Stimulated activated memory B cell treated with anti-CD40 and anti-IgM and Interleukin-4, amounts not matched to agents 10 μg/mL and 1 μg/mL and 100 μg/mL, for 72 hours (primary cell): ENCODE measurements around the gene MGLL.
"Not testable (repeated sequence)": the region's sequence is repeated elsewhere in the genome, so short reads cannot be mapped to it uniquely, and the experiment has no call there.

Source experiments
- ATAC-seq: fragments of 150-1000 bp; cut with Tn5 transposase; 2 replicates; pipeline ENCODE4 v1.10.0; 2021
- H3K27ac Mint-ChIP-seq: one replicate; pipeline ENCODE4 v1.8.0; 2022; ENCODE audit warnings: mild to moderate bottlenecking, mixed read lengths
- H3K27me3 Mint-ChIP-seq: one replicate; pipeline ENCODE4 v1.8.0; 2022; ENCODE audit warnings: mixed read lengths
- H3K36me3 Mint-ChIP-seq: one replicate; pipeline ENCODE4 v1.8.0; 2022; ENCODE audit warnings: mixed read lengths
- H3K4me1 Mint-ChIP-seq: one replicate; pipeline ENCODE4 v1.8.0; 2022; ENCODE audit warnings: mixed read lengths
- H3K4me3 Mint-ChIP-seq: one replicate; pipeline ENCODE4 v1.8.0; 2022; ENCODE audit warnings: mild to moderate bottlenecking, moderate library complexity, mixed read lengths
- H3K9me3 Mint-ChIP-seq: one replicate; pipeline ENCODE4 v1.8.0; 2022; ENCODE audit warnings: mixed read lengths

MGLL gene

GRCh38 chr3:127711896-127712295 lies 110.4 kb downstream of the MGLL start:
- peaks cover 64% of the 10 kb centered on the region for H3K36me3 Mint-ChIP-seq
- no peak overlapping the region for H3K27ac Mint-ChIP-seq
- no peaks in the 10 kb centered on the region for H3K4me1 Mint-ChIP-seq
- no peak overlapping the region for H3K4me3 Mint-ChIP-seq
- no peaks in the 10 kb centered on the region for H3K9me3 Mint-ChIP-seq
- no peak for ATAC-seq
- no peaks in the 10 kb centered on the region for H3K27me3 Mint-ChIP-seq

- Mint-ChIP-seq H3K27me3 (no peaks in the 10 kb centered on the region), H3K9me3 (no peaks in the 10 kb centered on the region), H3K36me3 (peaks cover 65% of the 10 kb centered on the region), H3K4me3 (no peak overlapping the region), H3K27ac (no peak overlapping the region), H3K4me1 (no peaks in the 10 kb centered on the region)
- no peak for ATAC-seq
Observed at GRCh38 chr3:127711021-127711695, 111.2 kb downstream of the MGLL start.

- H3K27ac Mint-ChIP-seq: no peak overlapping the region
- no peak overlapping the region for H3K4me3 Mint-ChIP-seq
- no peak for ATAC-seq
- no peaks in the 10 kb centered on the region for H3K4me1 Mint-ChIP-seq
- no peaks in the 10 kb centered on the region for H3K9me3 Mint-ChIP-seq
- no peaks in the 10 kb centered on the region for H3K27me3 Mint-ChIP-seq
- peaks cover 68% of the 10 kb centered on the region for H3K36me3 Mint-ChIP-seq
Observed at GRCh38 chr3:127710155-127710941, 112.0 kb downstream of the MGLL start.

GRCh38 chr3:127709320-127710060 lies 112.8 kb downstream of the MGLL start:
- Mint-ChIP-seq H3K4me3 (no peak overlapping the region), H3K4me1 (peaks cover 3% of the 10 kb centered on the region), H3K27me3 (no peaks in the 10 kb centered on the region), H3K9me3 (peaks cover 3% of the 10 kb centered on the region), H3K27ac (no peak overlapping the region), H3K36me3 (peaks cover 69% of the 10 kb centered on the region)
- no peak for ATAC-seq

GRCh38 chr3:127708837-127709236 lies 113.5 kb downstream of the MGLL start:
- H3K9me3 Mint-ChIP-seq: peaks cover 3% of the 10 kb centered on the region
- no peaks in the 10 kb centered on the region for H3K27me3 Mint-ChIP-seq
- no peak for ATAC-seq
- peaks cover 6% of the 10 kb centered on the region for H3K4me1 Mint-ChIP-seq
- no peak overlapping the region for H3K27ac Mint-ChIP-seq
- no peak overlapping the region for H3K4me3 Mint-ChIP-seq
- H3K36me3 Mint-ChIP-seq: peaks cover 70% of the 10 kb centered on the region

- Mint-ChIP-seq H3K27ac (no peak overlapping the region), H3K4me3 (no peak overlapping the region), H3K36me3 (peaks cover 70% of the 10 kb centered on the region), H3K27me3 (no peaks in the 10 kb centered on the region), H3K4me1 (peaks cover 6% of the 10 kb centered on the region), H3K9me3 (peaks cover 8% of the 10 kb centered on the region)
- no peak for ATAC-seq
Observed at GRCh38 chr3:127707851-127708411, 114.4 kb downstream of the MGLL start.

GRCh38 chr3:127706785-127707351 lies 115.4 kb downstream of the MGLL start:
- H3K4me1 Mint-ChIP-seq: peaks cover 6% of the 10 kb centered on the region
- peak; percentile 48 for ATAC-seq
- H3K9me3 Mint-ChIP-seq: peaks cover 8% of the 10 kb centered on the region
- H3K27ac Mint-ChIP-seq: no peak overlapping the region
- peaks cover 65% of the 10 kb centered on the region for H3K36me3 Mint-ChIP-seq
- no peak overlapping the region for H3K4me3 Mint-ChIP-seq
- no peaks in the 10 kb centered on the region for H3K27me3 Mint-ChIP-seq

GRCh38 chr3:127706312-127706711 lies 116.0 kb downstream of the MGLL start:
- Mint-ChIP-seq H3K36me3 (peaks cover 71% of the 10 kb centered on the region), H3K4me3 (no peak overlapping the region), H3K4me1 (peaks cover 6% of the 10 kb centered on the region), H3K9me3 (peaks cover 8% of the 10 kb centered on the region), H3K27ac (no peak overlapping the region), H3K27me3 (no peaks in the 10 kb centered on the region)
- peak; percentile 16 for ATAC-seq

- H3K27me3 Mint-ChIP-seq, H3K9me3 Mint-ChIP-seq, ATAC-seq, H3K4me1 Mint-ChIP-seq, H3K4me3 Mint-ChIP-seq, H3K27ac Mint-ChIP-seq: not testable (repeated sequence)
- H3K36me3 Mint-ChIP-seq: peaks cover 74% of the 10 kb centered on the region
Observed at GRCh38 chr3:127704840-127705239, 117.5 kb downstream of the MGLL start.

GRCh38 chr3:127702151-127702578 lies 120.2 kb downstream of the MGLL start:
- Mint-ChIP-seq H3K9me3 (peaks cover 8% of the 10 kb centered on the region), H3K4me3 (no peak overlapping the region), H3K27me3 (no peaks in the 10 kb centered on the region), H3K36me3 (peaks cover 74% of the 10 kb centered on the region), H3K4me1 (peaks cover 17% of the 10 kb centered on the region), H3K27ac (no peak overlapping the region)
- ATAC-seq: no peak

- no peak for ATAC-seq
- Mint-ChIP-seq H3K9me3 (peaks cover 8% of the 10 kb centered on the region), H3K4me3 (no peak overlapping the region), H3K36me3 (peaks cover 69% of the 10 kb centered on the region), H3K27me3 (no peaks in the 10 kb centered on the region), H3K27ac (no peak overlapping the region), H3K4me1 (peaks cover 24% of the 10 kb centered on the region)
Observed at GRCh38 chr3:127701280-127701911, 120.9 kb downstream of the MGLL start.

GRCh38 chr3:127700406-127700805 lies 121.9 kb downstream of the MGLL start:
- ATAC-seq: no peak
- H3K27me3 Mint-ChIP-seq: no peaks in the 10 kb centered on the region
- H3K36me3 Mint-ChIP-seq: peaks cover 59% of the 10 kb centered on the region
- peaks cover 30% of the 10 kb centered on the region for H3K4me1 Mint-ChIP-seq
- no peak overlapping the region for H3K27ac Mint-ChIP-seq
- H3K4me3 Mint-ChIP-seq: no peak overlapping the region
- H3K9me3 Mint-ChIP-seq: peaks cover 8% of the 10 kb centered on the region

- Mint-ChIP-seq H3K27ac (no peak overlapping the region), H3K4me1 (peaks cover 31% of the 10 kb centered on the region), H3K36me3 (peaks cover 55% of the 10 kb centered on the region), H3K9me3 (peaks cover 5% of the 10 kb centered on the region), H3K27me3 (no peaks in the 10 kb centered on the region), H3K4me3 (no peak overlapping the region)
- ATAC-seq: no peak
Observed at GRCh38 chr3:127699416-127700300, 122.7 kb downstream of the MGLL start.
